HEK293 (cell line): ENCODE results near the gene PNMA1.

Experiments used
- CTCF ChIP-seq: fragments of 450-650 bp; formaldehyde crosslinking; IDR thresholded peaks from 2 replicates; pipeline ENCODE4 v1.5.1; 2016; ENCODE audit warnings: missing biosample characterization, missing genetic modification characterization
- RBAK ChIP-seq: fragments of 450-650 bp; formaldehyde crosslinking; IDR thresholded peaks from 2 replicates; pipeline ENCODE4 v1.5.1; 2016; ENCODE audit warnings: missing biosample characterization, missing genetic modification characterization
- ZBTB8A ChIP-seq: fragments of 450-650 bp; formaldehyde crosslinking; IDR thresholded peaks from 2 replicates; pipeline ENCODE4 v1.5.1; 2016; ENCODE audit warnings: missing biosample characterization, missing genetic modification characterization
- ZNF510 ChIP-seq: fragments of 450-650 bp; formaldehyde crosslinking; IDR thresholded peaks from 2 replicates; pipeline ENCODE4 v1.5.1; 2018; ENCODE audit warnings: mild to moderate bottlenecking, missing genetic modification characterization, missing biosample characterization; ENCODE audit not compliant: insufficient replicate concordance
- ZNF792 ChIP-seq: fragments of 450-650 bp; formaldehyde crosslinking; IDR thresholded peaks from 2 replicates; pipeline ENCODE4 v1.5.1; 2016; ENCODE audit warnings: missing biosample characterization, missing genetic modification characterization

- TF ChIP-seq CTCF (tag by site-specific recombination) (no peak), ZNF792 (tag by site-specific recombination) (no peak), ZBTB8A (tag by site-specific recombination) (no peak), ZNF510 (no peak), RBAK (no peak)
Observed at GRCh38 chr14:73748858-73749357, 34.7 kb upstream of the PNMA1 start.
